ENCODE measurements around the gene SLC35E4. TPM values are rescaled to one million over a fixed set of nuclear protein-coding genes. Genes with fewer than 3 reads are reported as not detected.

Gene SLC35E4, protein sequence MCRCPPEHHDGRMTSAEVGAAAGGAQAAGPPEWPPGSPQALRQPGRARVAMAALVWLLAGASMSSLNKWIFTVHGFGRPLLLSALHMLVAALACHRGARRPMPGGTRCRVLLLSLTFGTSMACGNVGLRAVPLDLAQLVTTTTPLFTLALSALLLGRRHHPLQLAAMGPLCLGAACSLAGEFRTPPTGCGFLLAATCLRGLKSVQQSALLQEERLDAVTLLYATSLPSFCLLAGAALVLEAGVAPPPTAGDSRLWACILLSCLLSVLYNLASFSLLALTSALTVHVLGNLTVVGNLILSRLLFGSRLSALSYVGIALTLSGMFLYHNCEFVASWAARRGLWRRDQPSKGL
- 5.2 to 5.5 TPM (median 5.3 TPM) in 3 replicates for total RNA-seq (2021)
- Bru-seq, nascent RNA: percentile 39 among the genes with signal in this experiment
- long read RNA-seq, experiment 1, transcript SLC35E4-201 (2 exons, 2,714 nt): major isoform, 27 of 28 reads
- long read RNA-seq, experiment 1, partial matches to known transcripts: 0 of 28 reads
- long read RNA-seq, experiment 1, other reads (novel, unspliced or antisense): 1 of 28 reads
- long read RNA-seq, experiment 2, partial matches to known transcripts: 1 of 7 reads
- long read RNA-seq, experiment 2, other reads (novel, unspliced or antisense): 2 of 7 reads
- long read RNA-seq, experiment 3: 0 reads

DNA sequence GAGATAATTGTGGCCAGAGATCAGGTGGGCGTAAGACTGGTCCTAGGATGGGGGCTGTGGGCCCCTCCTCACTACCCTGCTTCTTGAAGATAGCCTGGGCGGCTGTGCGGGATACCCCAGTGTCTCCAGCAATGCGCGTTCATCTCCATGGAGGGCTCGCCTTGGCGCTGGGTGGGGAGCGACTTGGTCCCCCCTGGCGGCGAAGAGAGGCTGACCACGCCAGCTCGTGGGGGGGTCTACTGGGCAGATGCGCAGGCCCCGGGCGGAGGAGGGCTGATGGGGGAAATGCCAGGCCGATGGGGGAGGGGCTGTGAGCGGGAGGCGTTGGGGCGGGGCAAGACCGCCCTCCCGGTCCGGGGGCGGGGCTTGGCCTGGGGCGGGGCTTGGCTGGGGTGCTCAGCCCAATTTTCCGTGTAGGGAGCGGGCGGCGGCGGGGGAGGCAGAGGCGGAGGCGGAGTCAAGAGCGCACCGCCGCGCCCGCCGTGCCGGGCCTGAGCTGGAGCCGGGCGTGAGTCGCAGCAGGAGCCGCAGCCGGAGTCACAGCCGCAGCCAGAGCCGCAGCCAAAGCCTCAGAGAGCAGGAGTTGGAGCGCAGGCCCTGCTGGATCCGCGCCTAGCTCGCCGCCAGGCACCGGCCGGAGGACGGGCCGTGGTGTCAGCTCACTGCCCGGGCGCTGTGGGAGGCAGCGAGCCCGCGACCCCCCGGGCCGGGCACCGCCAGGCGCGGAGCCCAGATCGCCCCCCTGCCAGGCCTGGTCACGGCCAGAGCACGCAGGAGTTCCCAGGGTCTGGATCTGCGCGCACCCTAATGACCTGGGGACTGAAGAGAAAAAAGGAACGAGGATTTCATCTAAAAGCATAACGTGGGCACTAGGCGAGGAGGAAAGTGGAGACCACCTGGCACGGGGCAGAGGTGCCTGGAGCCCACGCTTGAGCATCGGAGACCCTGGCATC lies at the start of gene SLC35E4:
TSS of gene SLC35E4 (plus strand) at position 509 of the 953 bp plus-strand sequence. CDS start 670 bp downstream, outside the sequence.
- peak; percentile 89 for ATAC-seq
- Mint-ChIP-seq H3K4me1 (peaks cover 18% of the 10 kb centered on the region), H3K9me3 (peaks cover 14% of the 10 kb centered on the region), H3K27ac (0 out of 2 replicates have a peak within 1 kb of the TSS, but pooled peaks have one; percentile 15), H3K36me3 (peaks cover 26% of the 10 kb centered on the region), H3K27me3 (ENCODE audit: low read depth) (0 out of 2 replicates have a peak, but pooled peaks cover 7% of the 10 kb centered on the region), H3K4me3 (peak within 1 kb of the TSS; percentile 70)
- ChIA-PET CTCF (interaction anchor here (0.6 to 5.6 kb wide), 52 partner anchors 8 to 334 kb away, joined by 3 to 166 read pairs (median 4); partner anchors contain the start of genes DUSP18, GAL3ST1, OSBP2 and PES1), POLR2A (interaction anchor here (0.5 to 1.7 kb wide), 6 partner anchors 12 to 333 kb away, joined by 3 to 8 read pairs (median 4); partner anchors contain the start of genes MORC2, OSBP2, TCN2 and TUG1)
- peak; percentile 94 for DNase-seq (ENCODE audit: low spot score)
- TF ChIP-seq, protein P1, sequence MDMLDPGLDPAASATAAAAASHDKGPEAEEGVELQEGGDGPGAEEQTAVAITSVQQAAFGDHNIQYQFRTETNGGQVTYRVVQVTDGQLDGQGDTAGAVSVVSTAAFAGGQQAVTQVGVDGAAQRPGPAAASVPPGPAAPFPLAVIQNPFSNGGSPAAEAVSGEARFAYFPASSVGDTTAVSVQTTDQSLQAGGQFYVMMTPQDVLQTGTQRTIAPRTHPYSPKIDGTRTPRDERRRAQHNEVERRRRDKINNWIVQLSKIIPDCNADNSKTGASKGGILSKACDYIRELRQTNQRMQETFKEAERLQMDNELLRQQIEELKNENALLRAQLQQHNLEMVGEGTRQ (CRISPR knock-in tag; IDR thresholded peaks at IDR 0.05): no peak
- no peak for TF ChIP-seq JUN (CRISPR knock-in tag; IDR thresholded peaks at IDR 0.05)
- TF ChIP-seq, protein P2, sequence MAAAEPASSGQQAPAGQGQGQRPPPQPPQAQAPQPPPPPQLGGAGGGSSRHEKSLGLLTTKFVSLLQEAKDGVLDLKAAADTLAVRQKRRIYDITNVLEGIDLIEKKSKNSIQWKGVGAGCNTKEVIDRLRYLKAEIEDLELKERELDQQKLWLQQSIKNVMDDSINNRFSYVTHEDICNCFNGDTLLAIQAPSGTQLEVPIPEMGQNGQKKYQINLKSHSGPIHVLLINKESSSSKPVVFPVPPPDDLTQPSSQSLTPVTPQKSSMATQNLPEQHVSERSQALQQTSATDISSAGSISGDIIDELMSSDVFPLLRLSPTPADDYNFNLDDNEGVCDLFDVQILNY (CRISPR knock-in tag; IDR thresholded peaks at IDR 0.05): 0 out of 2 replicates have a peak, but pooled peaks have one; percentile 11
- peak; percentile 90 for TF ChIP-seq ZNF423 (CRISPR knock-in tag; IDR thresholded peaks at IDR 0.05)
- TF ChIP-seq, protein P3, sequence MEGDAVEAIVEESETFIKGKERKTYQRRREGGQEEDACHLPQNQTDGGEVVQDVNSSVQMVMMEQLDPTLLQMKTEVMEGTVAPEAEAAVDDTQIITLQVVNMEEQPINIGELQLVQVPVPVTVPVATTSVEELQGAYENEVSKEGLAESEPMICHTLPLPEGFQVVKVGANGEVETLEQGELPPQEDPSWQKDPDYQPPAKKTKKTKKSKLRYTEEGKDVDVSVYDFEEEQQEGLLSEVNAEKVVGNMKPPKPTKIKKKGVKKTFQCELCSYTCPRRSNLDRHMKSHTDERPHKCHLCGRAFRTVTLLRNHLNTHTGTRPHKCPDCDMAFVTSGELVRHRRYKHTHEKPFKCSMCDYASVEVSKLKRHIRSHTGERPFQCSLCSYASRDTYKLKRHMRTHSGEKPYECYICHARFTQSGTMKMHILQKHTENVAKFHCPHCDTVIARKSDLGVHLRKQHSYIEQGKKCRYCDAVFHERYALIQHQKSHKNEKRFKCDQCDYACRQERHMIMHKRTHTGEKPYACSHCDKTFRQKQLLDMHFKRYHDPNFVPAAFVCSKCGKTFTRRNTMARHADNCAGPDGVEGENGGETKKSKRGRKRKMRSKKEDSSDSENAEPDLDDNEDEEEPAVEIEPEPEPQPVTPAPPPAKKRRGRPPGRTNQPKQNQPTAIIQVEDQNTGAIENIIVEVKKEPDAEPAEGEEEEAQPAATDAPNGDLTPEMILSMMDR (IDR thresholded peaks at IDR 0.05): no peak
- TF ChIP-seq ZNF396 (CRISPR knock-in tag; IDR thresholded peaks at IDR 0.05; ENCODE audit: borderline replicate concordance): no peak
- TF ChIP-seq, protein P4, sequence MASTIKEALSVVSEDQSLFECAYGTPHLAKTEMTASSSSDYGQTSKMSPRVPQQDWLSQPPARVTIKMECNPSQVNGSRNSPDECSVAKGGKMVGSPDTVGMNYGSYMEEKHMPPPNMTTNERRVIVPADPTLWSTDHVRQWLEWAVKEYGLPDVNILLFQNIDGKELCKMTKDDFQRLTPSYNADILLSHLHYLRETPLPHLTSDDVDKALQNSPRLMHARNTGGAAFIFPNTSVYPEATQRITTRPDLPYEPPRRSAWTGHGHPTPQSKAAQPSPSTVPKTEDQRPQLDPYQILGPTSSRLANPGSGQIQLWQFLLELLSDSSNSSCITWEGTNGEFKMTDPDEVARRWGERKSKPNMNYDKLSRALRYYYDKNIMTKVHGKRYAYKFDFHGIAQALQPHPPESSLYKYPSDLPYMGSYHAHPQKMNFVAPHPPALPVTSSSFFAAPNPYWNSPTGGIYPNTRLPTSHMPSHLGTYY (CRISPR knock-in tag; IDR thresholded peaks at IDR 0.05): no peak
- TF ChIP-seq FOXP1 (CRISPR knock-in tag; IDR thresholded peaks at IDR 0.05; ENCODE audit: borderline replicate concordance): peak; percentile 52; the same call in 1 of the 2 replicates
- TF ChIP-seq, protein P5, sequence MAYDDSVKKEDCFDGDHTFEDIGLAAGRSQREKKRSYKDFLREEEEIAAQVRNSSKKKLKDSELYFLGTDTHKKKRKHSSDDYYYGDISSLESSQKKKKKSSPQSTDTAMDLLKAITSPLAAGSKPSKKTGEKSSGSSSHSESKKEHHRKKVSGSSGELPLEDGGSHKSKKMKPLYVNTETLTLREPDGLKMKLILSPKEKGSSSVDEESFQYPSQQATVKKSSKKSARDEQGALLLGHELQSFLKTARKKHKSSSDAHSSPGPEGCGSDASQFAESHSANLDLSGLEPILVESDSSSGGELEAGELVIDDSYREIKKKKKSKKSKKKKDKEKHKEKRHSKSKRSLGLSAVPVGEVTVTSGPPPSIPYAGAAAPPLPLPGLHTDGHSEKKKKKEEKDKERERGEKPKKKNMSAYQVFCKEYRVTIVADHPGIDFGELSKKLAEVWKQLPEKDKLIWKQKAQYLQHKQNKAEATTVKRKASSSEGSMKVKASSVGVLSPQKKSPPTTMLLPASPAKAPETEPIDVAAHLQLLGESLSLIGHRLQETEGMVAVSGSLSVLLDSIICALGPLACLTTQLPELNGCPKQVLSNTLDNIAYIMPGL (CRISPR knock-in tag; IDR thresholded peaks at IDR 0.05): peak; percentile 43; the same call in 1 of the 2 replicates
- TF ChIP-seq, protein P6, sequence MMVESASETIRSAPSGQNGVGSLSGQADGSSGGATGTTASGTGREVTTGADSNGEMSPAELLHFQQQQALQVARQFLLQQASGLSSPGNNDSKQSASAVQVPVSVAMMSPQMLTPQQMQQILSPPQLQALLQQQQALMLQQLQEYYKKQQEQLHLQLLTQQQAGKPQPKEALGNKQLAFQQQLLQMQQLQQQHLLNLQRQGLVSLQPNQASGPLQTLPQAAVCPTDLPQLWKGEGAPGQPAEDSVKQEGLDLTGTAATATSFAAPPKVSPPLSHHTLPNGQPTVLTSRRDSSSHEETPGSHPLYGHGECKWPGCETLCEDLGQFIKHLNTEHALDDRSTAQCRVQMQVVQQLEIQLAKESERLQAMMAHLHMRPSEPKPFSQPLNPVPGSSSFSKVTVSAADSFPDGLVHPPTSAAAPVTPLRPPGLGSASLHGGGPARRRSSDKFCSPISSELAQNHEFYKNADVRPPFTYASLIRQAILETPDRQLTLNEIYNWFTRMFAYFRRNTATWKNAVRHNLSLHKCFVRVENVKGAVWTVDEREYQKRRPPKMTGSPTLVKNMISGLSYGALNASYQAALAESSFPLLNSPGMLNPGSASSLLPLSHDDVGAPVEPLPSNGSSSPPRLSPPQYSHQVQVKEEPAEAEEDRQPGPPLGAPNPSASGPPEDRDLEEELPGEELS (CRISPR knock-in tag; IDR thresholded peaks at IDR 0.05): no peak
- peak; percentile 56 for TF ChIP-seq SP1 (CRISPR knock-in tag; conservative IDR thresholded peaks at IDR 0.05)
- no peak for TF ChIP-seq NR1H2 (CRISPR knock-in tag; IDR thresholded peaks at IDR 0.05)
- no peak for TF ChIP-seq TEAD1 (CRISPR knock-in tag; IDR thresholded peaks at IDR 0.05)
- TF ChIP-seq ELF4 (CRISPR knock-in tag; IDR thresholded peaks at IDR 0.05; ENCODE audit: low read depth): no peak

Data from WTC11 (cell line).